Measurements from ENCODE around the gene PROCA1.

- TF ChIP-seq YY1 (IDR thresholded peaks at IDR 0.05; ENCODE audit: insufficient read depth, insufficient read length) (no peak), ZNF274 (IDR thresholded peaks at IDR 0.05; ENCODE audit: low read depth, low read length) (no peak)
Observed at GRCh38 chr17:28729950-28730330, 18.3 kb upstream of the PROCA1 start.

Measured in NT2/D1 (cell line).